Measurements from ENCODE around the gene GTF3C1.

The GTF3C1 gene

GRCh38 chr16:27410761-27411160 is 139.0 kb downstream of the GTF3C1 start:
- ATAC-seq, result no peak
- TF ChIP-seq ZNF565 (CRISPR knock-in tag; conservative IDR thresholded peaks at IDR 0.05; ENCODE audit: low read depth) (no peak), ARNTL (CRISPR knock-in tag; IDR thresholded peaks at IDR 0.05; ENCODE audit: borderline replicate concordance, low read depth) (no peak), GLIS3 (CRISPR knock-in tag; IDR thresholded peaks at IDR 0.05) (no peak), PATZ1 (CRISPR knock-in tag; IDR thresholded peaks at IDR 0.05; ENCODE audit: borderline replicate concordance) (no peak), TOX (CRISPR knock-in tag; IDR thresholded peaks at IDR 0.05; ENCODE audit: borderline replicate concordance) (no peak), ZNF70 (CRISPR knock-in tag; IDR thresholded peaks at IDR 0.05) (no peak)
